Kidney capillary endothelial cell (primary cell): ENCODE measurements around the gene GATAD2B.

Experiments
- DNase-seq: peaks from one replicate; pipeline ENCODE4 v3.0.0-alpha.2; 2018; ENCODE audit warnings: low spot score

Gene GATAD2B

GRCh38 chr1:153922972-153923925 lies at the start of gene GATAD2B:
GATAD2B (minus strand) TSS chr1:153922972; CDS start chr1:153828347, 94,625 bp downstream.
- peak; percentile 99 for DNase-seq

- no peak for DNase-seq
These were observed 47.6 kb upstream of the GATAD2B start for GRCh38 chr1:153970346-153970745.

GRCh38 chr1:153968972-153969371 lies 46.2 kb upstream of the GATAD2B start:
- DNase-seq, result no peak

- DNase-seq, result no peak
These were observed 45.6 kb upstream of the GATAD2B start for GRCh38 chr1:153968408-153968807.

GRCh38 chr1:153968000-153968363 lies 45.2 kb upstream of the GATAD2B start:
- DNase-seq, result no peak

GRCh38 chr1:153967107-153967999 lies 44.6 kb upstream of the GATAD2B start, which contains the start of gene CREB3L4:
CREB3L4 (plus strand) TSS chr1:153967902; CDS start chr1:153968526, 624 bp downstream.
- peak; percentile 97 for DNase-seq

GRCh38 chr1:153963850-153964331 lies 41.1 kb upstream of the GATAD2B start:
- DNase-seq, result peak; percentile 50

- DNase-seq, result peak; percentile 92
These were observed 40.5 kb upstream of the GATAD2B start, which contains the start of gene SLC39A1 for GRCh38 chr1:153963030-153963849. SLC39A1 (minus strand) TSS chr1:153963537; CDS start chr1:153962715, 822 bp downstream.

GRCh38 chr1:153962088-153963029 lies 39.6 kb upstream of the GATAD2B start:
- DNase-seq, result peak; percentile 40

- no peak for DNase-seq
These were observed 38.6 kb upstream of the GATAD2B start for GRCh38 chr1:153961421-153961820.

- DNase-seq, result no peak
These were observed 37.4 kb upstream of the GATAD2B start for GRCh38 chr1:153960206-153960605.

- DNase-seq, result no peak
These were observed 36.7 kb upstream of the GATAD2B start for GRCh38 chr1:153959454-153959853.

GRCh38 chr1:153958961-153959260 lies 36.1 kb upstream of the GATAD2B start:
- DNase-seq, result no peak

GRCh38 chr1:153958111-153958960 lies 35.6 kb upstream of the GATAD2B start, which contains the start of gene CRTC2:
CRTC2 (minus strand) TSS chr1:153958612; CDS start chr1:153958497, 115 bp downstream.
- DNase-seq, result peak; percentile 95

GRCh38 chr1:153957744-153958110 lies 35.0 kb upstream of the GATAD2B start:
- DNase-seq, result no peak

- DNase-seq, result no peak
These were observed 34.4 kb upstream of the GATAD2B start for GRCh38 chr1:153956997-153957715.

GRCh38 chr1:153954826-153955225 lies 32.1 kb upstream of the GATAD2B start:
- DNase-seq, result no peak

GRCh38 chr1:153953859-153954365 lies 31.1 kb upstream of the GATAD2B start:
- no peak for DNase-seq
